ENCODE measurements around the gene MCRIP1.

The MCRIP1 gene

DNA sequence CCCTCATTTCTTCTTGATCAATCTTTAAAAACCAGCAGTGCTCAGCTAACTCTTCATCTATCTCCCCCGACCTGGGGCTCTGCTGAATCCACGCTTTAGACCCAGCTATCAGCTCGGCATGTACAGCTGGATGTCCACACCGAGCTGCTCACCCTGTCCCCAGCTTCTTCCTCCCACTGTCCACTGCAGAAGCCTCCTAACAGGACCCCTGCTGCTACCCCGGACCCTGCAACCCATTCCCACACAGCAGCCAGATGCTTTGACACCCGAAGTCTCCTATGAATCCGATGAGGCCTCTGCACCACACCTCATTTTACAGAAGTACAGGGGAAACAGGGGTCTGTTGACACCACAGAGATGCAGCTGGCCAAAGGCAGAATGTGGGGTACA is 15.3 kb downstream of the MCRIP1 start:
- no peak for DNase-seq

- no peak for DNase-seq
Measured at GRCh38 chr17:81815646-81815986, 17.5 kb downstream of the MCRIP1 start.

DNA sequence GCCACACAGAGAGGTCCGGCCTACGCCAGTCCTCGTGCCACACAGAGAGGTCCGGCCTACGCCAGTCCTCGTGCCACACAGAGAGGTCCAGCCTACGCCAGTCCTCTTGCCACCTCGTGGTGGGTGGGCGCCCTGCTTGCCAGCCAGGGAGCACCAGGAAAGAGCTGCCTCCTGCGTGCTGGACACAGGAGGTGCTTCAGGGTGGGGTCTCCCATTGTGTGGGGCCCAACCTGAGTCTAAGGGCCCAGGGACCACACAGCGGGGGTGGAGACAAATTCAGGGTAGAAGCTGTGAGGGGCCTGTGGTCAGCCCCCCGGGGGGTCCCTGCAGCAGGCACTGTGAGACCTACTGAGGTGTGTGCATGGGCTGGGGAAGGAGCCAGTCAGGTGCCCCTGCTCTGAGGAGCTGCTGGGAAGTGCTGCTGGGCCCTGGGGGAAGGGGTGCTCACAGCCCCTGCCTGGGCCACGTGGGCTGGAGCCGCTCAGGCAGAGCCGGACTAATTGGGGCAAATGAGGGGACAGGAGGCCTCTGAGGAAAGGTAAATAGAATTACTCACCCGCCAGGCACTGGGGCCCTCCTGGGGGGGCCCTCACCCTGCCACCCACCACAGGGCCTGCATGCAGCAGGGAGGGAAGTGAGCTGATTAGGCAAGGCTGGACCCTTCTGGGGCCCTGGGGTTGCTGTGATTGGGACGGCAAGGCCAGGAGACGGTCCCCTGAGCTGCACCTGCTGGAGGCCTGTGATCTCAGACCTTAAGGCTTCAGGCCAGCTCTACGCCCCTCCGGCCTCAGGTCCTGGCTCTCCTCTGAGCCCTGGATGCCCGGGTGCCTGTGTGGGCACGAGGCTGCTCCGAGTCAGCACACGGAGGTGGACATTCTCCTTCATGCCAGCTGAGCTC is 18.1 kb downstream of the MCRIP1 start:
- DNase-seq = no peak

DNA sequence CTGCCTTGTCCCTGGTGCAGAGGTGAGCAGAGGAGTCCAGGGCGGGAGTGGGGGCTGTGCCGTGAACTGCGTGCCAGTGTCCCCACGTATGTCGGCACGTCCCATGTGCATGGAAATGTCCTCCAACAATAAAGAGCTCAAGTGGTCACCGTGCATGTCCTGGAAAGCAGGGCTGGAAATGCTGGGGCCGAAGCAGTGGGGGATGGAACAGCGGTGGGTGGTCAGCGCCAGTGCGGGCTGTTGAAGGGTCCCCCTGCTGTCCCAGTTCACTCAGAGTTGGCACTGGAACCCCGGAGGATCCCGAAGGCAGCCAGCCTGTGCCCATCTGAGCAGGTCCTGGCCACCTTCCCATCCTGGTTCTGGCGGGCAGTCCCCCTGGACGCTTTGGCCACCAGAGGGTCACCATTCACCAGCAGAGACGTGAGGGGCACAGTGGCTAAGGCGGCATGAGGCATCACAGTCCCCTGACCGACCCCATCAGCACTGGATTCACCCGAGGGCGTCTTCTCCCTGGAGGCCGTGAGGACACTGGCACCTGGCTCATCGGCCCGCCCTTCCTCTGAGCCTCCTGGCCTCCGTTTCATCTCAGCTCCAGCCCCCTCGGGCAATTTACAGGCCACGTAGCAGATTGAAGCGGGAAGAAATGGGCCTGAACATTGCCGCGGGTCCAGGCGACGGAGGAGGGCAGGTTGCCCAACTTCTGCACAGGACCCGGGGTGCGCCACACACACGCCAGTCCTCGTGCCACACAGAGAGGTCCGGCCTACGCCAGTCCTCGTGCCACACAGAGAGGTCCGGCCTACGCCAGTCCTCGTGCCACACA is 19.0 kb downstream of the MCRIP1 start:
- no peak for DNase-seq

DNA sequence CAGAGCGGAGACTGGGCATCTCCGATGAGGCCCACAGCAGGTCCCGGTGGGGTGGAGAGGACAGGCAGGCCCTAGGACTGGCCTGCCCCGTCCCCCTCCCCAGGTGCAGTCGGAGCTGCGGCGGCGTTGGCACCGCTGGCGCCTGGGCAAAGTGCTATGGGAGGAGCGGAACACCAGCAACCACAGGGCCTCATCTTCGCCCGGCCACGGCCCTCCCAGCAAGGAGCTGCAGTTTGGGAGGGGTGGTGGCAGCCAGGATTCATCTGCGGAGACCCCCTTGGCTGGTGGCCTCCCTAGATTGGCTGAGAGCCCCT is 19.8 kb downstream of the MCRIP1 start:
- DNase-seq = no peak

DNA sequence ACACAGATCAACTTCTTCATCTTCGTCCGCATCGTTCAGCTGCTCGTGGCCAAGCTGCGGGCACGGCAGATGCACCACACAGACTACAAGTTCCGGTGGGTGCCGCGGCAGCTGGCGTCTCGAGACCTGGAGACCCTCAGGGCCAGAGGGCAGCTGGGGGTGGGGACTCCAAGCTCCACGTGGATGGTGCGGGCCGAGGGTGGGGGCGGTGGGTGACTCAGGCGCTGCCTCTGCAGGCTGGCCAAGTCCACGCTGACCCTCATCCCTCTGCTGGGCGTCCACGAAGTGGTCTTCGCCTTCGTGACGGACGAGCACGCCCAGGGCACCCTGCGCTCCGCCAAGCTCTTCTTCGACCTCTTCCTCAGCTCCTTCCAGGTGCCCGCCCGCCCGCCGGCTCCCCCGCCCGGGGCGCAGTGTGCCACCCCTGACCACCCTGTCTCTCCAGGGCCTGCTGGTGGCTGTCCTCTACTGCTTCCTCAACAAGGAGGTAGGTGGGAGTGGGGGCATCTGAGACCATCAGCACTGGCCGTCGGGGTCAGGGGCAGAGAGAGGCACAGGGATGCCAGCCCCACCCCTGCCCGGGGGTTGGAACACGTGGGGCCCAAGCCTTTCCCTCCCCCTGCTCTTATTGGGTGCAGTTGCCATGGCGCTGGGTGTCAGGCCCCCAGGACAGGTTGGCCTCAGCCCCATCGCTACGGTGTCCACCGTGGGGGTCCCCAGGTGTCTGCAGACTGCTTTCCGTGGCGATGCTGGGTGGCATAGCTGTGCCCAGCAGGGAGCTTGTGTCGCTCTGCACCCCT is 20.3 kb downstream of the MCRIP1 start:
- DNase-seq = no peak

DNA sequence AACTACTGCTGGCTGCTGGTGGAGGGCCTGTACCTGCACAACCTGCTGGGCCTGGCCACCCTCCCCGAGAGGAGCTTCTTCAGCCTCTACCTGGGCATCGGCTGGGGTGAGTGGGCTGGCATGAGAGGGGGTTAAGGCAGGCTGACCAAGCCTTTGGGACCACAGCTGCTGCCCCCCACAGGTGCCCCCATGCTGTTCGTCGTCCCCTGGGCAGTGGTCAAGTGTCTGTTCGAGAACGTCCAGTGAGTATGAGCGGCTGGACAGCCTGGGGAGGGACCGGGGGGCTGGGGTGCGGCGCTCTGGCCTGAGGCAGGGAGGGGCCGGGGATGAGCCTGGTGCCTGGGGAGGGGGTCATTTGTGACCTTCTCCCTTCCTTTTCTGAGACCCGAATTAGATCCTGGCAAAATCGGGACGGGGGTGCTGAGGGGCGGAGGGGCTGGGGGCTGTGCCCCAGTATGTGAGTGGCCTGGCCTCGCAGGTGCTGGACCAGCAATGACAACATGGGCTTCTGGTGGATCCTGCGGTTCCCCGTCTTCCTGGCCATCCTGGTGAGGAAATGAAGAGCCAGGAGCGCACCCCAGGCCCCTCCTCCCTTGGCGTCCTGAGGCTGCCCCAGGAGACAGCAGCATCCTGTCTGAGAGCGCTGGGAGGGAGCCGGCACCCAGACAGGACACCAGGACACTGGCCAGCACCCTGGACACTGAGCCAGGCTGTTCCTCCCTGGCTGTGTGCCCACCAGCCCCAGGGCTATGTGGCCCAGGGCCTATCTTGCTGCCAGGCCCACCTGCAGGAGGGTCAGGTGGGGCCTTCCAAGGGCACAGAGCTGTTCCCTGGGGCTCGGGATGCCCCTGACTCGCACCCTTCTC is 21.2 kb downstream of the MCRIP1 start:
- DNase-seq = no peak

GRCh38 chr17:81810892-81811704 is 22.0 kb downstream of the MCRIP1 start:
- no peak for DNase-seq

DNA sequence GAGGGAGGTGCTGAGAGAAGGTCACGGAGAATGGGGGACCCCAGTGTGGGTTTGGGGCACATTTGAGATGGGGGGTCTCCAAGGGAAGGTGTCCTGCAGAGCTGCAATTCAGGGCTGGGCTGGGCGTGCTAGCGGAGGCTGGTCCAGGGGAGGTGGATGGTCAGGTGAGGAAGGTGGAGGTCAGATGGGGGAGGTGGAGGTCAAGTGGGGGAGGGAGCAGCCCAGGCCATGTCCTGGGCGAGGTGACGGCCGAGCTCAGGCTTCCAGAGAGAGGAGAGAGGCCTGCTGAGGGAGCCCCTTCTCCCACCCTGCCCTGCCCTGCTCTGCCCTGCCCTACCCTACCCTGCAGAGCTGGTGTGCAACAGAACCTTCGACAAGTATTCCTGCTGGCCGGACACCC is 22.6 kb downstream of the MCRIP1 start:
- DNase-seq = no peak

DNA sequence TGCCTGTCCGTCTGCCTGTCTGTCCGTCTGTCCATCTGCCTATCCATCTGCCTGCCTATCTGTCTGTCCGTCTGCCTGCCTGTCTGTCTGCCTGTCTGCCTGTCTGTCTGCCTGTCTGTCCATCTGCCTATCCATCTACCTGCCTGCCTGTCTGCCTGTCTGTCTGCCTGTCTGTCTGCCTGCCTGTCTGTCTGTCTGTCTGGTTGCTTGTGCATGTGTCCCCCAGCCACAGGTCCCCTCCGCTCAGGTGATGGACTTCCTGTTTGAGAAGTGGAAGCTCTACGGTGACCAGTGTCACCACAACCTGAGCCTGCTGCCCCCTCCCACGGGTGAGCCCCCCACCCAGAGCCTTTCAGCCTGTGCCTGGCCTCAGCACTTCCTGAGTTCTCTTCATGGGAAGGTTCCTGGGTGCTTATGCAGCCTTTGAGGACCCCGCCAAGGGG is 23.5 kb downstream of the MCRIP1 start:
- DNase-seq = no peak

- DNase-seq = no peak
Measured at GRCh38 chr17:81808778-81809555, 24.1 kb downstream of the MCRIP1 start.

DNA sequence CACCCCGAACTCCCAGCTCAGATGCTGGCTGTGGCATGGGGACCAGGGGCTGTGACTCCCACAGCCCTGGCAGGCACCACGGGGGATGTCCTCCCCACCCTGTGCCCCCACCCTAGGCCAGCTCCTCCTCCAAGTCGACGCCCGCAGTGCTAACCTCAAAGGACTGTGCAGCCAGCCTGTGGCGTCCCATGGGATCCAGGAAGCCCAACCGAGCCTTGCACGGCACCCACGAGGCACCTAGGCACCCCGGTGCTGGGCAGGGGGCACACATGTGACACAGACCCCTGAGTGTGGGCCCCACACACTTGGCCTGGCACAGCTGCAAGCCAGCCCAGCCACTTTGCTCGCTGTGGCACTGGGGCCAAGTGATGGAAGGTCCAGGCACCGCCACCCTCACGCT is 25.3 kb downstream of the MCRIP1 start:
- DNase-seq = no peak

DNA sequence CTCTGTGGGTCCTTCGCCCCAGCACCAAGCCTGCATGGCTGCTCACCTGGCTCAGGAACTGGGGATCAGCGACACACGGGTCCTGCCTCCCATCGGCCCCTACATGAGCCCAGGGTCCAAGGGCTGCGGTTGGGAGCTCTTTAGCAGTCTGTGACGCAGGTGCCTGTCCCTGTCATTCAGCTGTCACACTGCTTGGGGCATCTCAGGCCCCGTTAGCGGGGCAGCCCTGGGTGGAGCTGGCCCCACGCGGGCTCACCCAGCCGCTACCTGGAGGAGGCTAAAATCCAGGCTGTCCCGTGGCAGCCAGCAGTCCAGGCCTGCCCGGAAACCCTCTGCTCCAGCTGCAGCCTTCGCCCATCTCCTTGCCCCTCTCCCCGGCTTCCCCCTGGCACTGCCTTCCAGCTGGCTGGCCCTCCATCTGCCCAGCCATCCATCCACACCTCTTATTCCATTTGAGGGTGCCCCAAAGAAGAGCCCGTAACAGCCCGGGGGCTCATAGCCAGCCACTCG is 25.8 kb downstream of the MCRIP1 start:
- DNase-seq = no peak

GRCh38 chr17:81806461-81807209 is 26.5 kb downstream of the MCRIP1 start:
- DNase-seq = no peak

GRCh38 chr17:81805707-81806460 is 27.2 kb downstream of the MCRIP1 start:
- DNase-seq = no peak

DNA sequence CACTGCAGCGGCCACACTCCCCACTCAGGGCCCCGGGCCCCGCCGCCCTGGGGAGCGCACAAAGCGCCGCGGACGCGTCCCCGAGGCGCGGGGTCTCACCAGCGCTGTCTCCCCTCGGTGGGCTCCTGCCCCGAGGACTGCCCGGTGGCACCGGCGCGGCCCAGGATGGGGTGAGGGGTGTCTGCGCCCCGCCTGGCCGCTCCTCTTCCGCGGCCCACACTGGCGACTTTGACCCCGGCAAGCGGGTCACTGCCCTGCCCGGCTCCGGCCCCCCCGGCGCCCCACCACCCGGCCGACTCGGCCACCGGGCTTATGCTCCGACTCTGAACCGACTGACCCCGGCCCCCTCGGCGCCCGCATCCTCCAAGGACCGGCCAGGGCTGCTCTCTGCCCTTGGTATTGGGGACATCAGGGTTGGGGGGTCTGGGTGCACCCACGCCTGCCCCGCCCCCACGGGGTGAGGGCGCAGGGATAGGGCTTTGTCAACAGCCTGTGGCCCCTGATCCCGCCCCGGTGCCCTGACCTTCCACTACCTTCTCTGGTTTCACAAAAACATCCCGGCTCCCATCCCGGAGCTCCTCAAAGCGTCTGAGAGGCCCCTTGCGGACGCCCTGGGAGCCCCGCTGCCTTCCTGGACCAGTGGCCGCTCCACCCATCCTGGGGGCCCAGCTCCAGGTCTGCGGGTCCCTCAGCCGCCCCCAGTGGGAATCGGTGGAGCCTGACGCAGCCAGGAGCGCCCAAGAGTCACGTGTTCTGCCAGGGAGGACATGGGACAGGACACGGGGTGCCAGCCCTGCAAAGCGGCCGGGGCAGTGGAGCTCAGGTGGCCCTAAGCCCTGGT is 28.3 kb downstream of the MCRIP1 start:
- no peak for DNase-seq

DNA sequence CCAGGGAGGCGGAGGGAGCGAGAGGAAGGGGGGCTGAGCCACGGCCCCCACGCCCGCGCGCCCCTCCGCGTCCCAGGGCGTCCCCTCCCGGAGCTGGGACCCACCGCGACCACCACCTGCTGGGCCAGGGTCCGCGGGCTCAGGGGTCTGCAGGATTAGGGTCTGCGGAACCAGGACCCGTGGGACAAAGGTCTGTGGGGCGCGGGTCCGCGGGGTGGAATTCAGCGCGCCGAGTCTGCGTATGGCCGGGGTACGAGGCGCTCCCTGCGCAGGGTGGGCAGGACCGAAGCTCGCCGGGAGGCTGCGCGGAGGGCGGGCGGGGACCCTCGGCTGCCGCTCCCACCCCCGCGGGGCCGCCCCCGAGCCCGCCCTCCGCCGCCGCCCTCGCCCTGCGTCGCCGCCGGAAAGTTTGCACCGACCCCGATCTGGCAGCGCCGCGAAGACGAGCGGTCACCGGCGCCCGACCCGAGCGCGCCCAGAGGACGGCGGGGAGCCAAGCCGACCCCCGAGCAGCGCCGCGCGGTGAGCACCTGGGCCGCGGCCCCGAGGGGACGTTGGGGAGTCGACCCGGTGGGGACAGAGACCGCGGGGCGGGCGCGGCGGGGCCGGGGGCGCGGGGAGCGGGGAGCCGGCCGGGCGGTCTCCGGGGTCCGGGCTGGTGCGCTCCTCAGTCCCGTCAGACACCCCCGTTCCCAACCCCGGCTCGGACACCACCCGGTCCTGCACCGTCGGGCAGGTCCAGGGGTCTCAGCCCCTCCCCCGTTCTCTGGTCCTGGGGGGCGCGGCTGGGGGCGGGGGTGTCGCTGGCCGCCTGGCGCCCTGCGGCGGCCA is 29.1 kb downstream of the MCRIP1 start, which contains the start of gene GCGR:
Gene GCGR, plus strand, starts transcription at position 423 of the 831 bp plus-strand sequence. CDS start 4,869 bp downstream, outside the sequence.
- DNase-seq = no peak

All from stimulated activated CD4-positive, alpha-beta T cell treated with anti-CD3 and anti-CD28 coated beads, Interleukin-1b, Interleukin-23, amount 100 ng/mL, for 48 hours (primary cell).